K562 (cell line): ENCODE measurements around the gene IMPA2. TPM values are rescaled to one million over a fixed set of nuclear protein-coding genes. Genes with fewer than 3 reads are reported as not detected.

Experiments
- ATAC-seq: fragments of 200-7000 bp; cut with Tn5 transposase; 3 replicates; pipeline ENCODE4 v1.9.1; 2020; ENCODE audit warnings: moderate library complexity
- BruUV-seq: library from RNA; stranded (reverse); fragments of 400-500 nt; replicated peaks from 2 replicates; lab custom pipeline; 2021; lab: Mats Ljungman, UMichigan
- CTCF ChIA-PET: fragments of 300-600 bp; formaldehyde crosslinking; extraction: SDS; loops from one replicate; lab custom pipeline; 2021; ENCODE audit warnings: low intra/inter-chr PET ratio; lab: Yijun Ruan, JAX
- POLR2A ChIA-PET: fragments of 300-600, 350-650 bp; sonication (Branson Sonifier 250); formaldehyde crosslinking; extraction: SDS; loops from one replicate; lab custom pipeline; 2021; ENCODE audit warnings: antibody characterized with exemption, inconsistent platforms; lab: Yijun Ruan, JAX
- DNase-seq, 4 experiments: peaks; one replicate each; pipeline versions ENCODE4 v3.0.0 to v3.0.0-alpha.2; 2011 to 2018; ENCODE audit warnings: low spot score in 3 of 4, mixed read lengths in 3 of 4; ENCODE audit errors: extremely low read depth in 1 of 4
- FAIRE-seq: peaks from 2 replicates; lab custom pipeline; 2011; peaks lifted over from hg19 to GRCh38; lab: Jason Lieb, UNC
- H2AFZ ChIP-seq: 2 replicates; pipeline ENCODE4 v1.6.0; 2011; ENCODE audit warnings: low read depth, low read length, control low read depth, inconsistent platforms
- H3K27ac ChIP-seq: fragments of 200-600 bp; 3 replicates; pipeline ENCODE4 v1.8.0; 2011; ENCODE audit warnings: low read depth, mild to moderate bottlenecking, control low read depth, inconsistent platforms, low read length, moderate library complexity, mixed read lengths; ENCODE audit errors: extremely low read depth
- H3K27me3 ChIP-seq, 2 experiments: fragments of 300-600 bp in 1 of 2; 2 replicates in 1 of 2; 3 replicates in 1 of 2; pipeline versions ENCODE4 v1.6.0 to v1.8.0; 2011; ENCODE audit warnings: inconsistent platforms in 2 of 2, low read length in 2 of 2, mild to moderate bottlenecking in 1 of 2, mixed read lengths in 1 of 2, moderate library complexity in 1 of 2; ENCODE audit not compliant: control insufficient read depth in 2 of 2, insufficient read depth in 2 of 2
- H3K36me3 ChIP-seq: fragments of 300-600 bp; 3 replicates; pipeline ENCODE4 v1.8.0; 2011; ENCODE audit warnings: mild to moderate bottlenecking, low read length, inconsistent platforms; ENCODE audit not compliant: control insufficient read depth, insufficient read depth
- H3K4me1 ChIP-seq, 2 experiments: fragments of 200-600 bp in 1 of 2; replicated peaks in 1 of 2; 2 replicates in 1 of 2; 3 replicates in 1 of 2; pipeline versions ENCODE4 v1.5.1 to v1.8.0; 2011; ENCODE audit warnings: inconsistent platforms in 2 of 2, low read length in 2 of 2, mild to moderate bottlenecking in 1 of 2, mixed read lengths in 1 of 2, moderate library complexity in 1 of 2; ENCODE audit not compliant: control insufficient read depth in 2 of 2, insufficient read depth in 2 of 2
- H3K4me2 ChIP-seq: 2 replicates; pipeline ENCODE4 v1.6.1; 2011; ENCODE audit warnings: low read length, control low read depth, inconsistent platforms, mixed read lengths; ENCODE audit not compliant: insufficient read depth
- H3K4me3 ChIP-seq: fragments of 200-600 bp; sonication (generic), shearing (Covaris generic); 2 replicates; pipeline ENCODE4 v1.5.1; 2016; ENCODE audit warnings: control low read depth, inconsistent platforms
- H3K79me2 ChIP-seq: fragments of 200-600 bp; 3 replicates; pipeline ENCODE4 v1.8.0; 2011; ENCODE audit warnings: low read length, inconsistent platforms; ENCODE audit not compliant: control insufficient read depth, insufficient read depth
- H3K9ac ChIP-seq, 2 experiments: 2 replicates each; pipeline versions ENCODE4 v1.6.0 to v1.6.1; 2011; ENCODE audit warnings: low read depth in 2 of 2, low read length in 2 of 2, control low read depth in 1 of 2, inconsistent platforms in 1 of 2, mild to moderate bottlenecking in 1 of 2, mixed read lengths in 1 of 2; ENCODE audit not compliant: insufficient read depth in 1 of 2
- H3K9me1 ChIP-seq: one replicate; pipeline ENCODE4 v1.6.0; 2011; ENCODE audit warnings: inconsistent platforms, mild to moderate bottlenecking, low read length, moderate library complexity; ENCODE audit not compliant: control insufficient read depth, insufficient read depth
- H3K9me3 ChIP-seq: replicated peaks from 2 replicates; pipeline ENCODE4 v1.5.1; 2011; ENCODE audit warnings: low read depth, low read length, inconsistent platforms; ENCODE audit not compliant: control insufficient read depth, insufficient read depth
- H4K20me1 ChIP-seq: replicated peaks from 2 replicates; pipeline ENCODE4 v1.6.1; 2011; ENCODE audit warnings: low read length, inconsistent platforms, mixed read lengths; ENCODE audit not compliant: control insufficient read depth, insufficient read depth
- CC2D1A ChIP-seq: fragments of 450-650 bp; IDR thresholded peaks from 2 replicates; pipeline ENCODE4 v1.6.1; 2017; ENCODE audit warnings: mild to moderate bottlenecking
- CXXC5 ChIP-seq: fragments of 250-450 bp; sonication (Bioruptor Pico); IDR thresholded peaks from 2 replicates; pipeline ENCODE4 v1.8.0; 2022; ENCODE audit warnings: inconsistent platforms, mild to moderate bottlenecking, moderate library complexity
- JUND ChIP-seq, 2 experiments: IDR thresholded peaks; 2 replicates in 1 of 2; 3 replicates in 1 of 2; pipeline ENCODE4 v1.6.1; 2011; ENCODE audit warnings: borderline replicate concordance in 2 of 2, low read depth in 2 of 2, low read length in 2 of 2, improper control_type of control experiment in 1 of 2, missing biosample characterization in 1 of 2, missing genetic modification characterization in 1 of 2, missing genetic modification reagents in 1 of 2
- POLR2G ChIP-seq: fragments of 200-400 bp; formaldehyde crosslinking; IDR thresholded peaks from 2 replicates; pipeline ENCODE4 v1.6.1; 2017; ENCODE audit warnings: low read depth, mild to moderate bottlenecking, antibody characterized with exemption, low read length, moderate library complexity
- SP1 ChIP-seq: sonication (generic); formaldehyde crosslinking; IDR thresholded peaks from 2 replicates; pipeline ENCODE4 v1.8.1; 2022; ENCODE audit warnings: mild to moderate bottlenecking, missing genetic modification reagents
- ZNF184 ChIP-seq: sonication (generic); formaldehyde crosslinking; IDR thresholded peaks from 2 replicates; pipeline ENCODE4 v1.5.0; 2020; ENCODE audit warnings: missing genetic modification reagents
- WGBS: fragments of 100-300 bp; shearing (Covaris generic); methylation state at CpG from one replicate; pipeline ENCODE4 v1.1.6; 2016; ENCODE audit warnings: low coverage, mixed read lengths; ENCODE audit not compliant: insufficient coverage; ENCODE audit errors: missing lambda C conversion rate; 5-methylcytosine and 5-hydroxymethylcytosine counted together
- in situ Hi-C: fragments of 300-500 bp; cut with MboI; formaldehyde crosslinking; loops from 4 replicates; pipeline ENCODE4 v1.15.0; 2018; ENCODE audit warnings: inconsistent platforms, mixed read lengths
- intact Hi-C: fragments of 100-400 bp; cut with micrococcal nuclease; formaldehyde crosslinking; loops from 2 replicates; pipeline ENCODE4 v1.14.2; 2022
- polyA plus RNA-seq, 8 experiments: library from polyadenylated mRNA; depleted of rRNA in 4 of 8; stranded (reverse) in 5 of 8; unstranded in 3 of 8; fragments of >200 nt; fragmentation: Nextera tagmentation in 2 of 8; fragmentation: Illumina TruSeq in 1 of 8; extraction: Ambion mirVana in 2 of 8; extraction: Trizol in 1 of 8; gene quantifications; 2 replicates each; pipeline versions ENCODE4 v1.2.1 to v1.2.3, GENCODE V29; 2011 to 2014; ENCODE audit warnings: inconsistent platforms in 1 of 8, missing spikeins in 1 of 8
- total RNA-seq, 7 experiments: library from RNA; depleted of rRNA in 6 of 7; stranded (reverse); fragments of >200 nt in 6 of 7; fragmentation: Illumina TruSeq in 2 of 7; extraction: Trizol in 2 of 7; gene quantifications; 2 replicates each; pipeline versions ENCODE4 v1.2.1 to v1.2.3, GENCODE V29; 2011 to 2021; ENCODE audit warnings: low replicate concordance in 1 of 7
- TF ChIP-seq, protein P1 (sequence below), 2 experiments: fragments of 450-650 bp; formaldehyde crosslinking in 1 of 2; IDR thresholded peaks; 2 replicates each; pipeline versions ENCODE4 v1.4.0 to v1.6.1; 2014 to 2020; ENCODE audit warnings: mild to moderate bottlenecking in 2 of 2, borderline replicate concordance in 1 of 2, low read depth in 1 of 2
- TF ChIP-seq, protein P2 (sequence below), 3 experiments: IDR thresholded peaks in 2 of 3; conservative IDR thresholded peaks in 1 of 3; 2 replicates each; pipeline ENCODE4 v1.5.1; 2011 to 2012; ENCODE audit warnings: low read length in 3 of 3, mild to moderate bottlenecking in 3 of 3, control low read depth in 2 of 3, improper control_type of control experiment in 1 of 3, inconsistent platforms in 1 of 3, low read depth in 1 of 3, mixed read lengths in 1 of 3, moderate library complexity in 1 of 3; ENCODE audit not compliant: insufficient read depth in 2 of 3

The IMPA2 gene
- total and polyA plus RNA-seq, 9 of the 15 experiments (the other 6 are each of a cell fraction or from before 2014, with no cell fraction given) = 0.62 to 11.3 (median 5.7) TPM

DNA sequence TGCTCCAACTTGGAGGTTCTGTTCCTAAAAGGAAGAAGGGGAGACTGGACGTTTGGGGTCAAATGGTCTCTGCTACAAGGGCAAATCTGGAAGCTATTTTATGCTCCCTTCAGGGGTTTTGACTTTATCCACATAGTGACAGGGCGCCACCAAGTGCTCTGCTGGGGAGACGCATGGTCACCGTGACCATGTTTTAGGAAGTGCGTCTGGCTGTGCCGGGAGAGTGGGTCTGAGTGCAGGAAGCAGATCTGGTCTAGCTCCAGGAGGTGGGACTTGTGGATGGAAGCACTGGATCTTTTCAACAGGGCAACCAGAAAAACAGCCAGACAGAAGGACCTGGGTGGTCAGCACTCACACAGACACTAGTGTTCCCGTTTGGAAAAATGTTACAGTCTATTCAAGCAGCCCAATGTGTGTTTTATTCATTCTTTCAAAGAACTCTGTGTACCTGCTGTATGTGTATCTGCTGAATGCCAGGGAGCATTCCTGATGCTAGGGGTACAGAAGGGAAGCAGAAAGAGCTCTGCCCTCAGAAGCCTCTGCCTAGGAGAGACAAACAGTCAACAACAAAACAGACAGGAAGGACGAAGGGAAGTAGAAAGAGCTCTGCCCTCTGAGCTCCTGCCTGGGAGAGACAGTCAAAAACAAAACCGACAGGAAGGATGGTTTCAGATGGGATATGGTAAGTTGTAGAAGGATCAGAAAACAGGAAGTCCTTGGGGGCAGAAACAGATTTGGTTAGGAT, 14.3 kb downstream of the IMPA2 start:
- peaks cover 0 to 4% of the 10 kb centered on the region in 2 experiments; a peak in 1 of 5 replicates for H3K27me3 ChIP-seq
- ChIA-PET CTCF (interaction anchor here (0.6 to 2.5 kb wide), 4 partner anchors 43 to 263 kb away, joined by 3 to 30 read pairs (median 8); no protein-coding TSS in a partner anchor), POLR2A (interaction anchor here (0.6 to 1.7 kb wide), 9 partner anchors 8 to 104 kb away, joined by 3 to 5 read pairs (median 4); partner anchors contain the start of gene IMPA2)
- in situ Hi-C loops (loop anchor here (5.0 to 10.0 kb wide), 2 partner anchors 58 to 261 kb away; no protein-coding TSS in a partner anchor), intact Hi-C loops (loop anchor here (1.0 to 5.0 kb wide), 3 partner anchors 57 to 338 kb away; no protein-coding TSS in a partner anchor)
- no peak overlapping the region for H3K4me3 ChIP-seq
- H2AFZ ChIP-seq = peak overlapping the region; percentile 15
- no peak overlapping the region for H3K9ac ChIP-seq
- DNase-seq = peak; percentile 65 to 83 (median 72)
- no peak overlapping the region for H3K27ac ChIP-seq
- peak; percentile 96 for FAIRE-seq
- peak; percentile 95 for ATAC-seq
- no peak overlapping the region for H3K4me2 ChIP-seq
- H3K36me3 ChIP-seq = no peaks in the 10 kb centered on the region
- no peaks in the 10 kb centered on the region for H3K79me2 ChIP-seq
- peaks cover 0 to 4% of the 10 kb centered on the region in 2 experiments; a peak in 2 of 5 replicates for H3K4me1 ChIP-seq
- no peaks in the 10 kb centered on the region for H3K9me1 ChIP-seq
- 13% methylated on average over 9 of the region's 9 CpGs for WGBS
- no TSS peak for BruUV-seq
- H3K9me3 ChIP-seq = no peaks in the 10 kb centered on the region
- H4K20me1 ChIP-seq = peaks cover 4% of the 10 kb centered on the region; the same call in 1 of the 2 replicates
- TF ChIP-seq JUND (IDR thresholded peaks at IDR 0.05; ENCODE audit: borderline replicate concordance, low read depth, low read length) (0 out of 2 replicates have a peak, but pooled peaks have one; percentile 25), JUND (tag; IDR thresholded peaks at IDR 0.05; ENCODE audit: borderline replicate concordance, low read depth, low read length) (no peak; the same call in 2 of the 3 replicates), CC2D1A (peak; percentile 86), CXXC5 (CRISPR knock-in tag) (0 out of 2 replicates have a peak, but pooled peaks have one; percentile 37), ZNF184 (CRISPR knock-in tag) (no peak), SP1 (CRISPR knock-in tag) (no peak), POLR2G (no peak)
- TF ChIP-seq, protein P1, sequence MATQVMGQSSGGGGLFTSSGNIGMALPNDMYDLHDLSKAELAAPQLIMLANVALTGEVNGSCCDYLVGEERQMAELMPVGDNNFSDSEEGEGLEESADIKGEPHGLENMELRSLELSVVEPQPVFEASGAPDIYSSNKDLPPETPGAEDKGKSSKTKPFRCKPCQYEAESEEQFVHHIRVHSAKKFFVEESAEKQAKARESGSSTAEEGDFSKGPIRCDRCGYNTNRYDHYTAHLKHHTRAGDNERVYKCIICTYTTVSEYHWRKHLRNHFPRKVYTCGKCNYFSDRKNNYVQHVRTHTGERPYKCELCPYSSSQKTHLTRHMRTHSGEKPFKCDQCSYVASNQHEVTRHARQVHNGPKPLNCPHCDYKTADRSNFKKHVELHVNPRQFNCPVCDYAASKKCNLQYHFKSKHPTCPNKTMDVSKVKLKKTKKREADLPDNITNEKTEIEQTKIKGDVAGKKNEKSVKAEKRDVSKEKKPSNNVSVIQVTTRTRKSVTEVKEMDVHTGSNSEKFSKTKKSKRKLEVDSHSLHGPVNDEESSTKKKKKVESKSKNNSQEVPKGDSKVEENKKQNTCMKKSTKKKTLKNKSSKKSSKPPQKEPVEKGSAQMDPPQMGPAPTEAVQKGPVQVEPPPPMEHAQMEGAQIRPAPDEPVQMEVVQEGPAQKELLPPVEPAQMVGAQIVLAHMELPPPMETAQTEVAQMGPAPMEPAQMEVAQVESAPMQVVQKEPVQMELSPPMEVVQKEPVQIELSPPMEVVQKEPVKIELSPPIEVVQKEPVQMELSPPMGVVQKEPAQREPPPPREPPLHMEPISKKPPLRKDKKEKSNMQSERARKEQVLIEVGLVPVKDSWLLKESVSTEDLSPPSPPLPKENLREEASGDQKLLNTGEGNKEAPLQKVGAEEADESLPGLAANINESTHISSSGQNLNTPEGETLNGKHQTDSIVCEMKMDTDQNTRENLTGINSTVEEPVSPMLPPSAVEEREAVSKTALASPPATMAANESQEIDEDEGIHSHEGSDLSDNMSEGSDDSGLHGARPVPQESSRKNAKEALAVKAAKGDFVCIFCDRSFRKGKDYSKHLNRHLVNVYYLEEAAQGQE (IDR thresholded peaks at IDR 0.05; ENCODE audit: borderline replicate concordance) = peak; percentile 92
- TF ChIP-seq, protein P1 (CRISPR knock-in tag; IDR thresholded peaks at IDR 0.05; ENCODE audit: low read depth) = no peak
- TF ChIP-seq, protein P2, sequence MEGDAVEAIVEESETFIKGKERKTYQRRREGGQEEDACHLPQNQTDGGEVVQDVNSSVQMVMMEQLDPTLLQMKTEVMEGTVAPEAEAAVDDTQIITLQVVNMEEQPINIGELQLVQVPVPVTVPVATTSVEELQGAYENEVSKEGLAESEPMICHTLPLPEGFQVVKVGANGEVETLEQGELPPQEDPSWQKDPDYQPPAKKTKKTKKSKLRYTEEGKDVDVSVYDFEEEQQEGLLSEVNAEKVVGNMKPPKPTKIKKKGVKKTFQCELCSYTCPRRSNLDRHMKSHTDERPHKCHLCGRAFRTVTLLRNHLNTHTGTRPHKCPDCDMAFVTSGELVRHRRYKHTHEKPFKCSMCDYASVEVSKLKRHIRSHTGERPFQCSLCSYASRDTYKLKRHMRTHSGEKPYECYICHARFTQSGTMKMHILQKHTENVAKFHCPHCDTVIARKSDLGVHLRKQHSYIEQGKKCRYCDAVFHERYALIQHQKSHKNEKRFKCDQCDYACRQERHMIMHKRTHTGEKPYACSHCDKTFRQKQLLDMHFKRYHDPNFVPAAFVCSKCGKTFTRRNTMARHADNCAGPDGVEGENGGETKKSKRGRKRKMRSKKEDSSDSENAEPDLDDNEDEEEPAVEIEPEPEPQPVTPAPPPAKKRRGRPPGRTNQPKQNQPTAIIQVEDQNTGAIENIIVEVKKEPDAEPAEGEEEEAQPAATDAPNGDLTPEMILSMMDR (IDR thresholded peaks at IDR 0.05 in 2 of 3, conservative IDR thresholded peaks at IDR 0.05 in 1 of 3; ENCODE audit: insufficient read depth in 2 of 3, low read depth in 1 of 3, low read length in 3 of 3) = peak; percentile 94 to 96 (median 96)
